GM18498 (cell line): ENCODE results near the gene LYSET.
"Not testable (repeated sequence)": the region's sequence is repeated elsewhere in the genome, so short reads cannot be mapped to it uniquely, and the experiment has no call there.

Experiments used
- ATAC-seq: cut with Tn5 transposase; IDR thresholded peaks from one replicate; pipeline ENCODE4 v1.9.1; 2021; ENCODE audit warnings: mild to moderate bottlenecking, moderate library complexity; ENCODE audit not compliant: unreplicated experiment

LYSET gene

DNA sequence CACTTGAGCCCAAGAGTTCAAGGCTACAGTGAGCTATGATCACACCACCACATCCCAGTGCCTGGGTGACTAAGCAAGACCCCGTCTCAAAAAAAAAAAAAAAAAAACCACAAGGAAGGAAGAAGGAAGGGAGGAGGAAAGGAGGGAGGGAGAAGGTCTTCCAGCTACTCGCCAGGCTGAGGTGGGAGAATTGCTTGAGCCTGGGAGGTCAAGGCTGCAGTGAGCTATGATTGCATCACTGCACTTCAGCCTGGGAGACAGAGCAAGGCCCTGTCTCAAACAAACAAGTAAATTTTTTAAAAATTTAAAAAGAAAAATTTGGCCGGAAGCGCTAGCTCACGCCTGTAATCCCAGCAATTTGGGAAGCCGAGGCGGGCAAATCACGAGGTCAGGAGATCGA, 16.5 kb upstream of the LYSET start:
- not testable (repeated sequence) for ATAC-seq

DNA sequence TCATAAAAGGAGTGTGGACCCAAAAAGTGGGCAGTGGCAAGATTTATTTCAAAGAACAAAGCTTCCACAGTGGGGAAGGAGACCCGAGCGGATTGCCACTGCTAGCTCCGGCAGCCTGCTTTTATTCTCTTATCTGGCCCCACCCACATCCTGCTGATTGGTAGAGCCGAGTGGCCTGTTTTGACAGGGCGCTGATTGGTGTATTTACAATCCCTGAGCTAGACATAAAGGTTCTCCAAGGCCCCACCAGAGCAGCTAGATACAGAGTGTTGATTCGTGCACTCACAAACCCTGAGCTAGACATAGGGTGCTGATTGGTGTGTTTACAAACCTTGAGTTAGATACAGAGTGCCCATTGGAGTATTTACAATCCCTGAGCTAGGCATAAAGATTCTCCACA, 15.5 kb upstream of the LYSET start:
- not testable (repeated sequence) for ATAC-seq

DNA sequence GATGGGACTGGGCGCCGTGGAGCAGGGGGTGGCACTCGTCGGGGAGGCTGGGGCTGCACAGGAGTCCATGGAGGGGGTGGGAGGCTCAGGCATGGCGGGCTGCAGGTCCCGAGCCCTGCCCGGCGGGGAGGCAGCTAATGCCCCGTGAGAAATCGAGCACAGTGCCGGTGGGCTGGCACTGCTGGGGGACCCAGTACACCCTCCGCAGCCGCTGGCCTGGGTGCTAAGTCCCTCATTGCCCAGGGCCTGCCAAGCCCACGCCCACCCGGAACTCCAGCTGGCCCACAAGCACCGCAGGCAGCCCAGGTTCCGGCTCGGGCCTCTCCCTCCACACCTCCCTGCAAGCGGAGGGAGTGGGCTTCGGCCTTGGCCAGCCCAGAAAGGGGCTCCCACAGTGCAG, 15.0 kb upstream of the LYSET start:
- ATAC-seq: not testable (repeated sequence)

DNA sequence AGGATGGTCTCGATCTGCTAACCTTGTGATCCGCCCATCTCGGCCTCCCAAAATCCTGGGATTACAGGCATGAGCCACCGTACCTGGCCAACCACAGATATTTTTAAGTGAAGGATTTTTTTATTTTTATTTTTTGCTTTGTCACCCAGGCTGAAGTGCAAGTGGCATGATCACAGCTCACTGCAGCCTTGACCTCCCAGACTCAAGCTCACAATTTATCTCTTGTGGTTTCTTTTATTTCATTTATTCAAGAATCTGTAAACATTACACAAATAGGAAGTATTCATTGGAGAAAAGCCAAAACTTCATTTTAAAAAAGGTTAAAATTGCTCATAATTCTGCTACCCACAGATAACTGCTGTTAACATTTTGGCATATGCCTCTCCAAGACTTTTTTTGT, 13.7 kb upstream of the LYSET start:
- ATAC-seq: no peak

DNA sequence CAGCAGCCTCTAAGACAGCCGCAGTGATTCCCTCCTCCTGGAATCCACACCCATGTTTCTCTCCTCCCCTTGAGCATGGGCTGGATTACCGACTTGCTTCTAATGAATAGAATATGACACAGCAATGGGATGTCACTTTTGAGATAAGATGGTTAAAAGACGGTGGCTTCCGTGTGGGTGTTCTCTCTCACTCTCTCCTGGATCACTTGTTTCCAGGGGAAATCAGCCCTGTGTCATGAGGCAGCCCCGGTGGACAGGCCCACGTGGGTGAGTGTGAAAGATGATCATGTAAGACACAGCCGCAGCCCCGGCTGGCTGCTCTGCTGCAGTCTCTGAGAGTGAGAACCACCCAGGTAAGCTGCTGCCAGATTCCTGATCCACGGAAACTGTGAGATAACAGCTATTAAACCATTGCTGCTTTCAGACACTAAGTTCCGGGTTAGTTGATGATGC, 11.1 kb upstream of the LYSET start:
- ATAC-seq: no peak

DNA sequence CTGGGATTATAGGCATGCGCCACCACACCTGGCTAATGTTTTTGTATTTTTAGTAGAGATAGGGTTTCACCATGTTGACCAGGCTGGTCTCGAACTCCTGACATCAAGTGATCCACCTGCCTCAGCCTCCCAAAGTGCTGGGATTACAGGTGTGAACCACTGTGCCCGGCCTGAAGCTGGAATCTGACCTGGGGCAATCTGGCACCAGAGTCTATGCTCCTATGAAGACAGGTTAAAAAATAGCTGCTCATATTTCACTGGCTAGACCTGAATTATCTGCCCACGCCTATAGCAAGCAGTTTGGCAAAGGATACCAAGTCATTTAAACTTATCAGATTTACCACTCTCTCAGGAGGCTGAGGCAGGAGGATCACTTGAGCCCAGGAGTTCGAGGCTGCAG, 10.4 kb upstream of the LYSET start:
- ATAC-seq: not testable (repeated sequence)

DNA sequence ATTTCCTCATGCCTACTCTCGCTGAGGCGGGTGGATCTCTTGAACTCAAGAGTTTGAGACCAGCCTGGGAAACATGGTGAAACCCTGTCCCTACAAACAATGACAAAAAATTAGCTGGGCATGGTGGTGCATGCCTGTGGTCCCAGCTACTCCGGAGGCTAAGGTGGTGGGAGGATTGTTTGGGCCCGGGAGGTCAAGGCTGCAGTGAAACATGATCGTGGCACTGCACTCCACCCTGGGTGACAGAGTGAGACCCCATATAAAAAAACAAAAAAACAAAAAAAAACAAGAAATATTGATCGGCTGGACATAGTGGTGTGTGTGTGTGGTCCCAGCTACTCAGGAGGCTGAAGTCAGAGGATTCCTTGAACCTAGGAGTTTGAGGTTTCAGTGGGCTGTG, 9.6 kb upstream of the LYSET start:
- ATAC-seq: no peak

DNA sequence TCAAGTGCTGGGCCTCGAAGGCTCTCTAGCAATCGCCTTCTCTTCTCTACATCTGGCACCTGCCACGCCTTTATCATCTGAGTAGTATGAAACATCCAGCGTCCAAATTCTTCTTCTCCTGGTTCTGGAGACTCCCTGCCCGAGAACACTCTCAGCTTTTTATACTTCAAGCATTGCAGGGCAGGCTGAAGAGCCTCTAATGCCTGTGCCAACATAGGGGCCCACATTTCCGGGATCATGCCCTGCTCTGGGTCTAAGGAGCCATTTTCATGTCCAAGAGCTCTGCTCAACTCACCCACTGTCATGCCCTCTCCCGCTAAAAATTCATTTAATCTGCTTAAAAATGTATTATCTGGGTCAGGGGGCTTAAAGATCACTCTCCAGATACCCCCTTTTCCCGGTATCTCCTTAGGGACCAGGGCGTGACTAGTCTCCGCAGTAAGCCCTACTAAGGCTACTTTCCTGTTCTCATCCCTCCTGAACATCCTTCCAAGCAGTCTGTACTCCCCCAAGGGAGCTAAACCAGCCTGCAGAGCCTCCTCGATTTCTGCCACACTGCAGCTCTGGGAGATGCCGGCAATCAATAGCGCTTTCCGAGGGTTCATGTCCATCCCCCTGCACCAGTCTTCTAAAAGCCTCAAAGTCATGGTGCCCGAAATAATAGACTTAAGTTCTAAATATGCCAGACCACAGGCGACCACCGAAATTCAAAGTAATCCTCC, 1.4 kb upstream of the LYSET start:
- no peak for ATAC-seq

DNA sequence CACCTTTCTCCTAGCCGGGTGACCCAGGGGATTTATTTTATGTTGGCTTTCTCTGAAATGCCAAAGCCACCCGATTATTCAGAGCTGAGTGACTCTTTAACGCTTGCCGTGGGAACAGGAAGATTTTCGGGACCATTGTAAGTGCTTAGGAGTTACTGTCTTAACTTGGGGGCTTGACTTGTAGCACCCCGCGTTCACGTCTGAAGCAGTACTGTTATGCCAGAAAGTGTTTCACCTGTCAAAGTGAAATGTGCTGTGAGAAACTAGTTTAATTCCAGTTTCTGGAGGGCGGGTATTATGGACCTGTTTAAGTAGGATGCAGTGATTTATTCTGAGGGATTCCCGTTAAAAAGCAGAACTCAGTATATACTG, 218 bp downstream of the LYSET start:
- peak; percentile 9 for ATAC-seq

DNA sequence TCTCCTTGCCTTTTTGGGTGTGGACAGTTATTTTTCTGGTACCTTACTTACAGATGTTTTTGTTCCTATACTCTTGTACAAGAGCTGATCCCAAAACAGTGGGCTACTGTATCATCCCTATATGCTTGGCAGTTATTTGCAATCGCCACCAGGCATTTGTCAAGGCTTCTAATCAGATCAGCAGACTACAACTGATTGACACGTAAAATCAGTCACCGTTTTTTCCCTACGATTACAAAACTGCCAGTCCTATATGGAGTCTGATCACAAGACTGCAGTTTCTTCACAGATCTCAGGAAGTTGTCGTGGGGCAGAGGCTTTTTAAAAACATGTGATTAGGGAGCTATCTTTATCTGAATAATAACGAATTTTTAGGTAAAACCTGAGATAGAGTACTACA, 1.3 kb downstream of the LYSET start:
- no peak for ATAC-seq

DNA sequence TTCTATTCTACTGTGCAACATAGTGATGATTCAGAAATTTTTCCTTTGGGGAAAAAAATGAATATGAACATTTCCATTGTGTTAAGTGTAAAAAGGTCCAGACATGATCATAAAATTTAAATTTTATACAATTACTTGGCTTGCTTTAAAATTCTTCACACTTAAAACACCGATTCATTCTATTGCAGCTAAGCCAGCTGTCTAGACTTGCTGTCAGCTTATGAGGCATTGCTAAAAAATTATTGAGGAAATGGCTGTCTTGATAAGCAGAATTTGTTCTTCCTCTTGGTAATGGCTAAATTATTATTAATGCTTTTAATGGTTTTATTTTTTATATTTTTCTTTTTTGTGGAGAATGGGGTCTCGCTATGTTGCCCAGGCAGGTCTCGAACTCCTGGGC, 1.8 kb downstream of the LYSET start:
- no peak for ATAC-seq

DNA sequence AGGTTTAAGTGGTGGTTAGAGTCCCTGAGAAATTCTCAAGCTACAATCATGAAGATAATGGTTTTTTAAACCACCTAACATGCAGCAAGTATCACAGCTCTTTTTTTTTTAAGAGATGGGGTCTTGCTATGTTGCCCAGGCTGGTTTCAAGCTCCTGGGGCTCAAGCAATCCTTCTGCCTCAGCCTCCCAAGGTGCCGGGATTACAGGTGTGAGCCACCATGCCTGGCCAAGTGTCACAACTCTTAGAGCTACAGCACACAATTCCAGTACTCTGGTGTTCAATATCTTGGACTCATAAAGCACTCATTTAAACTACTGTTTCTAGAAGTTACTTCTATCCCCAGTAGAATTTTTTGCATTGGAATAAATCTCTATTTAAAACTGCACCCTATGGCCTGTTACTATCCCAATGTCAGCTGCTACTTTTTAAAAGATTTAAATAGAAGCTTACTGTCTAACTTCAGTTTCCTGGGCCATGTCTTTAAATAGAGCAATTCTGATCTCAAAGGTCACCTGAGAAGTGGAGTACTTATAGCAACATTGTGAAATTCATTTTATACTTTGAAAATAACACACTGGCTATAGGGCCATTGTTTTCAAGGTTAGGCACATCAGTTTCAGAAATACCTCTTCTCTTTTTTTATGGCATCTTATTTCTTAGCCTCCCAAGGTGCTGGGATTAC, 10.3 kb downstream of the LYSET start:
- no peak for ATAC-seq

DNA sequence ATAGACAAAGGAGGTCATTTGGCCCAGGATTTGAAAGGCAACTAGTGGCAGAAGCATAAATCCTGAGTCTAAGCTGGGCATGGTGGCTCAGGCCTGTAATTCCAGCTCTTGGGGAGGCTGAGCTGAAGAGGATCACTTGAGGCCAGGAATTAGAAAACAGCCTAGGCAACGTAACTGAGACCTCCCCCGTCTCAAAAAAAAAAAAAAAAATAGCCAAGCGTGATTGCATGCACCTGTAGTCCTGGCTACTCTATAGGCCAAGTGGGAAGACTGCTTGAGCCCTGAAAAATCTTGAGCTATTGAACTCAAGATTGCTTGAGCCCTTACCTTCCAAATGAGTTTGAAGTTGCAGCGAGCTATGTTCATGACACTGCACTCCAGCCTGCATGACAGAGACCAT, 13.9 kb downstream of the LYSET start:
- ATAC-seq: no peak

DNA sequence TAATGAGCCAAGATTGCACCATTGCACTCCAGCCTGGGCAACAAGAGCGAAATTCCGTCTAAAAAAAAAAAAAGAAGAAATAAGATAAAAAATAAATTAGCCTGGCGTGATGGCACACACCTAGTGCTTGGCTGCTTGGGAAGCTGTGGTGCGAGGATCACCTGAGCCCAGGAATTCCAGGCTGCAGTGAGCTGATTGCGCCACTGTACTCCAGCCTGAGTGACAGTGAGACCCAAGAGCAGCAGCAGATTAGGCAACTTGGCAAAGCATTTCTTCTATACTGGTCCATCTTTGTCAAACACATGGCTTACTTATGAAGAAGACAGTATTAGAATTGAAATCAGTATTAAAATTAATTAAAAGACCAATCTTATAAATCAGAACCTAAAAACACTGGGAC, 15.4 kb downstream of the LYSET start:
- no peak for ATAC-seq

DNA sequence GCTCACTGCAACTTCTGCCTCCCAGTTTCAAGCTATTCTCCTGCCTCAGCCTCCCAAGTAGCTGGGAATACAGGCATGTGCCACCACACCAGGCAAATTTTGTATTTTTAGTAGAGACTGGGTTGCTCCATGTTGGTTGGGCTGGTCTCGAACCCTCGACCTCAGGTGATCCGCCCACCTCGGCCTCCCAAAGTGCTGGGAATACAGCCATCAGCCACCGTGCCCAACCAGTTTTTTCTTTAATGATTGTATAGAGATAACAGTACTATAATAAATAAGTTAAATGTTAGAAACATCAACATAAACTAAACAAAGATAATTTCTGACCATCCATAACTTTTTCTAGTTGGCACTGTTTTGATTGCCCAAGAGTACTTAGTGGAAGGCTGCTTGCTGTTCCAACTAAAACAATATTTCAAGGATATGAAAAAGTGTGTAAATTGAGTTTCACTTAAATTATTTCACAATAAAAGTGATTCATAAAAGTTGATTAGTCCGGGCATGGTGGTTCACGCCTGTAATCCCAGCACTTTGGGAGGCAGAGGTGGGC, 16.1 kb downstream of the LYSET start:
- no peak for ATAC-seq

DNA sequence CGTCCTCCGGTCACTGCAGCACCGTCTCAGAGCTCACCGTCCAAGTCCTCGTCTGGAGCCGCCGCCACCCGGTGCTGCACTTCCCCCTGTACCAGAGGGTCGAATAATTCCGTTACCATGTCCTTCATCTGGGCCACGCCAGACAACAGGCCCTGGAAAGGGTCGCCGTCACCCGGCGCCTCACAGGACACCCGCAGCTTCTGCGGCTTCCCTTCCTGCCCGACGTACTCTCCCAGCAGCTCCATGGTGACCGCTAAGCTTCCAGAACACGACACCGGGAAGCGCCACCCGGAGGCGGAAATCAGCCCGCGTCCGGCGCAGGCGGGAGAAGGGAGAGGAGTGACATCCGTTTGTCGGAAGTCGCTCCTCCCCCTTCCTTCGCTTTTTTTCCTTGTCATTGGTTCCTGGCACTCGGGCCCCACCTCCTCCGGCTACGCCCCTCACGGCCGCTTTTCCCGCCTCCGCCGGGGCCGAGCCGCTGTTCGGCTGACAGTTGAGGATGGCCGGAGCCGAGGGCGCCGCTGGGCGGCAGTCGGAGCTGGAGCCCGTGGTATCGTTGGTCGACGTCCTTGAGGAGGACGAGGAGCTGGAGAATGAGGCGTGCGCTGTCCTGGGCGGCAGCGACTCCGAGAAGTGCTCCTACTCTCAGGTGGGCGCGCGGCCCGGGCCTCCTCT, 21.8 kb downstream of the LYSET start, which contains the start of the genes GON7 and UBR7:
Gene GON7, minus strand, starts transcription at position 273 of the 675 bp plus-strand sequence. Its CDS starts 28 bp downstream, at position 245.
Gene UBR7, plus strand, starts transcription at position 464 of the 675 bp plus-strand sequence. Its CDS starts 36 bp downstream, at position 500.
- ATAC-seq: peak; percentile 86

DNA sequence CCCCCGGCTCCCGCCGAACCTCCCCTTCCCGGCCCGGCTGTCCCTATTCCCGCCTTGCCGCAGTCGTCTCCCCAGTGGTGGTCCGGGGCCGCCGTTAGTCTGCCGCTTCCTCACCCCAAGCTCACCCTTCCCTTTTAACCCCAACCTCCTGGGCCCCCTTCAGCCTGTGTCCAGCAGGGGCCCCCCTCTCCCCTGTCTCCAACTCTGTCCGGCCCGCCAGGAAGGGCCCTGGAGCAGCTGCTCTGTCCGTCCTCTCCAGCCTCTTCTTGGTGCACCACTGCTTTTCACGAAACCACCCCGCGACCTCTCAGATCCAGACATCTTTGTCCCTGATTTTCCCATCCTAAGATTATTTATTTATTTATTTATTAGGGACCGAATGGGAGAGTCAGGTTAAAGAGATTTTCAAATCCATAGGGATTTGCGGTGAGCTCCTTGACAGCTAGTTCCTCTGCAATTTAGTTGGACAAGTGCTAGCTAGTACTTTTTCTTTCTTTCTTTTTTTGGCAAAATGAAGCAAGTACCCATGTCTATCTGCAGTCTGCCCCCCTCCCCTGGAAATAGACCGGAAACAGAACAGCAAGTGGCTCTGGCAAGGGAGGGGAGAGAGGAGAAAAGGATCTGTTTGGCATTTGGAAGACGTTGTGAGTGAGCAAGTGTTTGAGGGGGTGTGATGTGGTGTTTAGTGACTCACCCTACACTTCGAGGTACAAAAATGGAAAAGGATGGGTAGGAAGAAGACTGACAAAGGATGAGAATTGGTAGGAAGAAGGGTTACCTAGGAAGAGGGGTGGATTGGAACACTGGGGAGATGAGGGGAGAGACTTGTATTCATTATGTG, 22.6 kb downstream of the LYSET start:
- peak; percentile 40 for ATAC-seq

DNA sequence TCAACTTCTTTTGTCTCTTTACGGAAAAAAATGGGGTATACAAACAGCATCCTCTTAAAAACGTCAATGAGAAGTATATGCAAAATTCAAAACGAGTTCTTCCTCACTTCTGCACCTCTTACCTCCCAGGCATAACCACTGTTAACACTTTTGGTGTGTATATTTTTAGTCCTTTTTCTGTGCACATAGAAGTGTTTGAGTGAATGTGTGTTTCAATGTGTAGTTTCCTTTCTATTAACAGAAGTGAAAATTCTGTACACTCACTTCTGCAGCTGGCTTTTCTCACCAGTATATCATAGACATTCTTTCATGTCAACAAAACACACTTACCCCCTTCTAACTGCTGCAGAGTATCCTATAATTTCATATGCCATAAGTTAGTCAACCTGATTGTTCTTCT, 27.3 kb downstream of the LYSET start:
- ATAC-seq: peak; percentile 81

DNA sequence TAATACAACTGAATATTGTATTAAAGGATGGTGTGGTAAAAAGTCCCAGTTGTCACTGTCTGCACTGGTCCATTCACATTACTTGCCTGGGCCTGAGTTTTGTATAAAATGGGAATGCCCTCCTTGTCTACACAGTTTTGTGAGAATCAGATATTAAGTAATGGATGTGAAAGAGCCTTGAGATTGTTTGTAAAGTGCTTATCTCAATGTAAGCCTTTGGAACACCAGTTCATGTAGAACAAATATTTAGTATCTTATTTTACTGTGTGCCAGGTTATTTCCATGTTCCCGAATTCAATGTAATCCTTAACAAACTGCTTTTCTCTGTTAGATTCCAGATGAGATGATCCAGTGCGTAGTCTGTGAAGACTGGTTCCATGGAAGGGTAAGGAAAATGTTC, 29.5 kb downstream of the LYSET start:
- ATAC-seq: no peak

DNA sequence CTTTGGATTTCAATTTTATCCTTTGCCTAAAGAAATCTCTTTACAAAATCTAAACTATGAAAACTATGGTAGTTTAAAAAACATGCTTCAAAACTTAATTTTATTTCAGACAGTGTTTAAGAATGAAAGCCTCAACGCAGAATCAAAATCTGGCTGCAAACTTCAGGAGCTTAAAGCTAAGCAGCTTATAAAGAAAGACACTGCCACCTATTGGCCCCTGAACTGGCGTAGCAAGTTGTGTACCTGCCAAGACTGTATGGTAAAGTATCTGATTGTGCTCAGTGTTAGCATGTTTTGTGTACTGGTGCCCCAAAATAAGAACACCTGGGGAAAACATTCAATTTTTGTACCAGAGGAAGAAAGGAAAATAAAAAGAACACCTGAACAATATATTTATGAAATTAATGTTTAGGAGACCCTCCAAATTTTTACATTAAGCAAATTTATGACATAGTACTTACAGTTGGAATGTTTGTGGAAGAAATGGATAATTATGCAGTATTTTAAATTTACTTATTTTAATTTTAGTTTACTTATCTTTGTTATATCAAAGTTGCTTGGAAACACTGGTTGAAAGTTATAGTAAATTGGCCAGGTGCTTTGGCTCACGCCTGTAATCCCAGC, 34.1 kb downstream of the LYSET start:
- peak; percentile 81 for ATAC-seq
